Central memory CD8-positive, alpha-beta T cell (primary cell): ENCODE data around the gene ANKRD1.

Experiments
- ATAC-seq: fragments of 150-1000 bp; cut with Tn5 transposase; replicated peaks from 2 replicates; pipeline ENCODE4 v1.10.0; 2022; ENCODE audit warnings: mild to moderate bottlenecking, moderate FRiP score, moderate number of reproducible peaks; ENCODE audit not compliant: poor library complexity, severe bottlenecking; ENCODE audit errors: extremely low read depth
- DNase-seq, 2 donors: peaks; one replicate each; pipeline ENCODE4 v3.0.0; 2021; ENCODE audit warnings: low spot score in 2 of 2
- H3K27ac Mint-ChIP-seq: one replicate; pipeline ENCODE4 v1.8.0; 2022; ENCODE audit warnings: low read depth, mild to moderate bottlenecking, moderate library complexity, mixed read lengths
- H3K27me3 Mint-ChIP-seq: one replicate; pipeline ENCODE4 v1.8.0; 2022; ENCODE audit warnings: mixed read lengths
- H3K36me3 Mint-ChIP-seq: one replicate; pipeline ENCODE4 v1.8.0; 2022; ENCODE audit warnings: mild to moderate bottlenecking, moderate library complexity, mixed read lengths; ENCODE audit not compliant: insufficient read depth
- H3K4me1 Mint-ChIP-seq: one replicate; pipeline ENCODE4 v1.8.0; 2022; ENCODE audit warnings: mixed read lengths
- H3K4me3 Mint-ChIP-seq: one replicate; pipeline ENCODE4 v1.8.0; 2022; ENCODE audit warnings: mild to moderate bottlenecking, moderate library complexity, mixed read lengths
- H3K9me3 Mint-ChIP-seq: one replicate; pipeline ENCODE4 v1.8.0; 2022; ENCODE audit warnings: mixed read lengths

The ANKRD1 gene

DNA sequence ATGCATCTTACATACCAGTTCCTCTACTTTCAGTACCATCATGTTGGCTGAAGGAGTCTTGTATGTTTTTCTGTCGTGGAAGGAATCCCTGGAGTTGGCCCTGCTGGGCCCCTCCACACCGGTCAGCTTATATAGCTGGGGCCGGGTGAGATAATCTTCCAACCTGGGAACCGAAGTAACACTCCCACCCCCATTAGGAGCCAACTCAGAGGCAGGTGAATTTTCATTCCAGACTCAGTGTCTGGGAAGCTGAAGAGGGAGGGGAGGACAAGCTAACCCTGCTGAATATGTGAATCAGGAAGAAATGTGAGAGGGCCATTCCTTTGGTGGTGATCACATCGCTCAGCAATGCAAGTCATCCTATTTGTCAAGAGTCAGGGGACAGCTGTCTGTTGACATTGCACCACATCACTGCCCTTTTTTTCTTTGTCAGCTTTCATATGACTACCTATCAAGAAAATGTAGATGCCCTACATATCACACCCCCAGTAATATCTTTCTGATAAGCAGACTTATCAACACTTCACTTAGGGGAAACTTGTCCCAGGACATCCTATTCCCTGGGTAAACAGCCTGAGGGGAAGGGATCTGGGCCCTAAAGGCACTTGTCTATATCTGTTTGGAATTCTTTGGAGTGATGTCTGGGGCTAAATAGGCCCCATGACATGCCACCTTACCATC is at the start of gene ANKRD1:
TSS of gene ANKRD1 (minus strand) at position 102 of the 681 bp plus-strand sequence. CDS start at position 42, 60 bp downstream.
- ATAC-seq (no peak), DNase-seq (no peak)
- no peak within 1 kb of the TSS for H3K27ac Mint-ChIP-seq
- H3K27me3 Mint-ChIP-seq = peaks cover 54% of the 10 kb centered on the region
- H3K9me3 Mint-ChIP-seq = no peaks in the 10 kb centered on the region
- no peaks in the 10 kb centered on the region for H3K36me3 Mint-ChIP-seq
- no peaks in the 10 kb centered on the region for H3K4me1 Mint-ChIP-seq
- H3K4me3 Mint-ChIP-seq = no peak within 1 kb of the TSS

DNA sequence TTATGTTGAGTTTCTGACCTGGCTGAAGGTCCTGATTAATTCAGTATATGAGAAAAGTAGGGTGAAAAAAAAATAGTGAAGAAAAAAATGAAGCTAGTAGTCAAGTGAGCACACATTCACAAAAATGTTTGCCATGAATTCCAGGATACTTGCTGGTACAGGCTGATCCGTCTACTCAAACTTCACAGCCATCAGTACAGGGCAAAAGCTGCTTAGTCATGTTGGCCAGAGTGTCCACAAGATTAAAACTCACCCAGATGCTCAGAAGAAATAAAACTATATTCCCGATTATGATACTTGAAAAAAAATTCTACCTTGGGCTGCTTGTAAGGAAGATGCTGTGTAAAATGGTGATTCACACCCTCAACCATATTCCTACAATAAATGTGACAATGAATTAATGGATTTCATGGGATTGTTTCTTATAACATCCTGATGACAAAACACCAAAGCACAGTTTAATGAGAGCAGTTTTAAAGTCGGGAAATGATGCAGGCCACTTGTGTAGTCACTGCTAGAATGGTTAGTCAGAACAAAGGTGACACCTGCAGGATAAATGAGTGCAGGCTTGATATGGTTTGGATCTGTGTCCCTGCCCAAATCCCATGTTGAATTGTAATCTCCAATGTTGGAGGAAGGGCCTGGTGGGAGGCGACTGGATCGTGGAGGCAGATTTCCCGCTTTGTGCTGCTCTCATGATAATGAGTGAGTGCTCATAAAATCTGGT is 49.2 kb upstream of the ANKRD1 start:
- H3K4me1 Mint-ChIP-seq = no peaks in the 10 kb centered on the region
- H3K9me3 Mint-ChIP-seq = no peaks in the 10 kb centered on the region
- peaks cover 43% of the 10 kb centered on the region for H3K27me3 Mint-ChIP-seq
- H3K4me3 Mint-ChIP-seq = no peak overlapping the region
- ATAC-seq (no peak), DNase-seq (no peak)
- no peak overlapping the region for H3K27ac Mint-ChIP-seq
- H3K36me3 Mint-ChIP-seq = no peaks in the 10 kb centered on the region

- ATAC-seq (no peak), DNase-seq (no peak)
- H3K9me3 Mint-ChIP-seq = no peaks in the 10 kb centered on the region
- H3K4me3 Mint-ChIP-seq = no peak overlapping the region
- peaks cover 43% of the 10 kb centered on the region for H3K27me3 Mint-ChIP-seq
- no peaks in the 10 kb centered on the region for H3K36me3 Mint-ChIP-seq
- no peaks in the 10 kb centered on the region for H3K4me1 Mint-ChIP-seq
- H3K27ac Mint-ChIP-seq = no peak overlapping the region
Measured at GRCh38 chr10:90969121-90969534, 48.2 kb upstream of the ANKRD1 start.

- no peak for ATAC-seq
- Mint-ChIP-seq H3K27me3 (peaks cover 46% of the 10 kb centered on the region), H3K9me3 (no peaks in the 10 kb centered on the region), H3K4me1 (no peaks in the 10 kb centered on the region), H3K36me3 (no peaks in the 10 kb centered on the region), H3K27ac (no peak overlapping the region), H3K4me3 (no peak overlapping the region)
- no peak for DNase-seq
Measured at GRCh38 chr10:90968328-90969081, 47.6 kb upstream of the ANKRD1 start.

DNA sequence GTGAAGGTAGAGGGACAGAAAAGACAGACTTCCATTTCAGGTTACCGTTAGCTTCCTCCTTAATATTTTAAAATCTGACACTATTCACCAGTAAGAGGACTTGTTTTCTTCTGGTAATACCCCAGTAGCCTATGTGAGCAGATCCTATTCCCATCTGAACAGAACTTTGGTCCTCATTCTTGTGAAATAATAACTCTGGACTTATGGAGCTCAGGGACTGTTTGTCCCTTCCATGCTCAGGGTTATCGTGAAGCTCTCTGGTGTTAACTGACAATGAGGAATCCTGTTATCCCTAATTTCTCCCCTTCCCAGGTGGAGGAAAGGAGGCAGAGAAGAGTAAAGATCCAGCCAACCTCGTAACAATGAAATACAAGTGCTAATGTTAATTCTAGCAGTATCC is 47.0 kb upstream of the ANKRD1 start:
- ATAC-seq (no peak), DNase-seq (no peak)
- H3K27me3 Mint-ChIP-seq = peaks cover 53% of the 10 kb centered on the region
- no peak overlapping the region for H3K4me3 Mint-ChIP-seq
- no peaks in the 10 kb centered on the region for H3K4me1 Mint-ChIP-seq
- H3K36me3 Mint-ChIP-seq = no peaks in the 10 kb centered on the region
- H3K9me3 Mint-ChIP-seq = no peaks in the 10 kb centered on the region
- H3K27ac Mint-ChIP-seq = no peak overlapping the region

DNA sequence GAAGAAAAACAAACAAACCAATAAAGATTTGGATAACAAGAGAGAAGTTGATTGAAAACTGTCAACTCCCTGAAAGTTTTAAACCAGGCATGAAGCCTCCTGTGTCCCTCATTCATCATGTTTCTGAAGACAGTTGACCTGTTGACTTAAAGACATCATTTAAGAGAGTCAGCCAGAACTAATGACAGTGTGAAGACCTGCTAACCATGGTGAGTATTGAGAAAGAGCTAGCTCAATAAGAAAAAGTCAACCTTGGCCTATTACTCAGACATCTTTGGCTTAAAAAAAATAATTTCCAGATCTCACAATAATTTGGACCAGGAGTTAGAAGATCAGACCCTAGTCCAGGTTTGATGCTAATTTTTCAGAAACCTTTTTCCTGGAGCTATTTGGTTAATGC is 45.3 kb upstream of the ANKRD1 start:
- H3K27me3 Mint-ChIP-seq = peaks cover 51% of the 10 kb centered on the region
- no peaks in the 10 kb centered on the region for H3K4me1 Mint-ChIP-seq
- no peak overlapping the region for H3K27ac Mint-ChIP-seq
- no peak overlapping the region for H3K4me3 Mint-ChIP-seq
- H3K36me3 Mint-ChIP-seq = no peaks in the 10 kb centered on the region
- DNase-seq (no peak), ATAC-seq (no peak)
- H3K9me3 Mint-ChIP-seq = no peaks in the 10 kb centered on the region

DNA sequence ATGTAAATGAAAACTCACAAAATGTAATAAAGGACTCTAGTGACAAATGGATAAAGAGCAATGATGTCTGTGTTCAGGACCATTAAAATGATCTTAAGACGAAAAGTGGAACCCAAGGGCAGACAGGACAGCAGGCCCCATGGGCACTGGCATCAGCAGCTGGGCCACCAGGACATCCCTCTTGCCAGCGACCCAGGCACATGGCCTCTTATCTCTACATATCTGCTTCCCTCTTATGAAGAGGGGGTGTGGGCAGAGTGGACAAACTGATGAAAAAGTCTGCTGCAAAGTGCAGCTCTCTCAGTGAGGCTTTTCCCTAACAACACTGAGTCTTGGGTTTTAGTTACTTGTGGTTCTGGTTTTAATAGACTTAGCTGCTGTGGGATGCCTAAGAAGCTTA is 44.8 kb upstream of the ANKRD1 start:
- Mint-ChIP-seq H3K27ac (no peak overlapping the region), H3K27me3 (peaks cover 46% of the 10 kb centered on the region)

GRCh38 chr10:90964781-90965465 is 44.0 kb upstream of the ANKRD1 start:
- Mint-ChIP-seq H3K4me3 (no peak overlapping the region), H3K36me3 (no peaks in the 10 kb centered on the region), H3K27me3 (peaks cover 40% of the 10 kb centered on the region), H3K9me3 (no peaks in the 10 kb centered on the region), H3K27ac (no peak overlapping the region), H3K4me1 (no peaks in the 10 kb centered on the region)
- DNase-seq (no peak), ATAC-seq (no peak)

More for the DNA sequence above, 44.8 kb upstream of the ANKRD1 start:
- DNase-seq (no peak), ATAC-seq (no peak)
- Mint-ChIP-seq H3K4me3 (no peak overlapping the region), H3K4me1 (no peaks in the 10 kb centered on the region), H3K36me3 (no peaks in the 10 kb centered on the region), H3K9me3 (no peaks in the 10 kb centered on the region)

GRCh38 chr10:90963331-90963730 is 42.4 kb upstream of the ANKRD1 start:
- H3K4me1 Mint-ChIP-seq = no peaks in the 10 kb centered on the region

GRCh38 chr10:90960355-90960814 is 39.5 kb upstream of the ANKRD1 start:
- DNase-seq = no peak
- no peaks in the 10 kb centered on the region for H3K4me1 Mint-ChIP-seq
- H3K27ac Mint-ChIP-seq = no peak overlapping the region
- no peak overlapping the region for H3K4me3 Mint-ChIP-seq
- no peaks in the 10 kb centered on the region for H3K9me3 Mint-ChIP-seq
- H3K27me3 Mint-ChIP-seq = peaks cover 32% of the 10 kb centered on the region
- no peaks in the 10 kb centered on the region for H3K36me3 Mint-ChIP-seq
- no peak for ATAC-seq

More at GRCh38 chr10:90963331-90963730, 42.4 kb upstream of the ANKRD1 start:
- H3K36me3 Mint-ChIP-seq = no peaks in the 10 kb centered on the region
- no peak overlapping the region for H3K4me3 Mint-ChIP-seq
- H3K27ac Mint-ChIP-seq = no peak overlapping the region
- no peak for ATAC-seq
- no peak for DNase-seq
- no peaks in the 10 kb centered on the region for H3K9me3 Mint-ChIP-seq
- H3K27me3 Mint-ChIP-seq = peaks cover 27% of the 10 kb centered on the region

GRCh38 chr10:90959826-90960225 is 38.9 kb upstream of the ANKRD1 start:
- Mint-ChIP-seq H3K27me3 (peaks cover 32% of the 10 kb centered on the region), H3K9me3 (no peaks in the 10 kb centered on the region), H3K27ac (no peak overlapping the region), H3K4me1 (no peaks in the 10 kb centered on the region), H3K4me3 (no peak overlapping the region), H3K36me3 (no peaks in the 10 kb centered on the region)
- ATAC-seq (no peak), DNase-seq (no peak)

- H3K4me3 Mint-ChIP-seq = no peak overlapping the region
Measured at GRCh38 chr10:90958781-90959180, 37.9 kb upstream of the ANKRD1 start.

More at GRCh38 chr10:90958781-90959180, 37.9 kb upstream of the ANKRD1 start:
- Mint-ChIP-seq H3K27me3 (peaks cover 31% of the 10 kb centered on the region), H3K27ac (no peak overlapping the region), H3K9me3 (no peaks in the 10 kb centered on the region), H3K36me3 (no peaks in the 10 kb centered on the region), H3K4me1 (no peaks in the 10 kb centered on the region)
- DNase-seq = no peak
- no peak for ATAC-seq
